Neuronal stem cell (in vitro differentiated cells): ENCODE data around the gene RUNX2.

ENCODE experiments used
- DNase-seq: peaks from one replicate; pipeline ENCODE4 v3.0.0-alpha.2; 2013; ENCODE audit warnings: low spot score
- H2AFZ ChIP-seq: one replicate; pipeline ENCODE4 v1.6.1; 2013; ENCODE audit warnings: mild to moderate bottlenecking, low read length, inconsistent platforms
- H2AK5ac ChIP-seq: 2 replicates; pipeline ENCODE4 v1.6.1; 2013; ENCODE audit warnings: low read depth, mild to moderate bottlenecking, inconsistent platforms, low read length, moderate library complexity, mixed read lengths
- H2BK120ac ChIP-seq: 2 replicates; pipeline ENCODE4 v1.6.1; 2013; ENCODE audit warnings: low read depth, mild to moderate bottlenecking, inconsistent platforms, low read length, moderate library complexity, mixed read lengths
- H2BK12ac ChIP-seq: one replicate; pipeline ENCODE4 v1.6.1; 2013; ENCODE audit warnings: low read length, inconsistent platforms
- H2BK15ac ChIP-seq: 2 replicates; pipeline ENCODE4 v1.6.1; 2013; ENCODE audit warnings: mild to moderate bottlenecking, low read length, inconsistent platforms, mixed read lengths
- H2BK5ac ChIP-seq: one replicate; pipeline ENCODE4 v1.6.1; 2013; ENCODE audit warnings: inconsistent platforms, mild to moderate bottlenecking, low read length, moderate library complexity
- H3K14ac ChIP-seq: one replicate; pipeline ENCODE4 v1.6.1; 2013; ENCODE audit warnings: low read length, inconsistent platforms
- H3K18ac ChIP-seq: 2 replicates; pipeline ENCODE4 v1.6.1; 2013; ENCODE audit warnings: low read length, inconsistent platforms
- H3K23ac ChIP-seq: 2 replicates; pipeline ENCODE4 v1.6.1; 2013; ENCODE audit warnings: low read depth, mild to moderate bottlenecking, mixed read lengths, low read length, inconsistent platforms; ENCODE audit not compliant: poor library complexity
- H3K27ac ChIP-seq: replicated peaks from 3 replicates; pipeline ENCODE4 v1.5.1; 2013; ENCODE audit warnings: low read length, inconsistent platforms
- H3K27me3 ChIP-seq, 3 experiments: 2 replicates each; pipeline ENCODE4 v1.6.1; 2013; ENCODE audit warnings: low read length in 3 of 3, mild to moderate bottlenecking in 2 of 3, inconsistent platforms in 1 of 3, low read depth in 1 of 3, mixed read lengths in 1 of 3, moderate library complexity in 1 of 3; ENCODE audit not compliant: control insufficient read depth in 3 of 3, insufficient read depth in 3 of 3
- H3K36me3 ChIP-seq, 2 donors: replicated peaks in 1 of 2; 2 replicates each; pipeline ENCODE4 v1.6.1; 2013; ENCODE audit warnings: low read length in 2 of 2; ENCODE audit not compliant: control insufficient read depth in 2 of 2, insufficient read depth in 2 of 2
- H3K4ac ChIP-seq: 2 replicates; pipeline ENCODE4 v1.6.1; 2013; ENCODE audit warnings: inconsistent platforms, mild to moderate bottlenecking, low read length, moderate library complexity
- H3K4me1 ChIP-seq, 2 donors: 1 replicate in 1 of 2; 2 replicates in 1 of 2; pipeline ENCODE4 v1.6.1; 2013; ENCODE audit warnings: low read length in 2 of 2, low read depth in 1 of 2; ENCODE audit not compliant: control insufficient read depth in 2 of 2, insufficient read depth in 1 of 2
- H3K4me2 ChIP-seq: one replicate; pipeline ENCODE4 v1.6.1; 2013; ENCODE audit warnings: mild to moderate bottlenecking, low read length, inconsistent platforms; ENCODE audit not compliant: insufficient read depth, poor library complexity, severe bottlenecking
- H3K4me3 ChIP-seq, 2 donors: 2 replicates each; pipeline ENCODE4 v1.5.1; 2013; ENCODE audit warnings: low read length in 2 of 2, mild to moderate bottlenecking in 2 of 2, inconsistent platforms in 1 of 2, moderate library complexity in 1 of 2
- H3K79me1 ChIP-seq: one replicate; pipeline ENCODE4 v1.6.1; 2013; ENCODE audit warnings: low read depth, mild to moderate bottlenecking, inconsistent platforms, low read length, moderate library complexity
- H3K9ac ChIP-seq: one replicate; pipeline ENCODE4 v1.6.1; 2013; ENCODE audit warnings: mild to moderate bottlenecking, low read depth, low read length, inconsistent platforms; ENCODE audit not compliant: poor library complexity
- H3K9me3 ChIP-seq, 2 donors: replicated peaks in 1 of 2; 2 replicates each; pipeline versions ENCODE3 to v1.6.1; 2013; ENCODE audit warnings: low read length in 2 of 2, mild to moderate bottlenecking in 2 of 2, inconsistent platforms in 1 of 2, low read depth in 1 of 2, mixed read lengths in 1 of 2, moderate library complexity in 1 of 2; ENCODE audit not compliant: control insufficient read depth in 2 of 2, insufficient read depth in 1 of 2
- H4K8ac ChIP-seq: one replicate; pipeline ENCODE4 v1.6.1; 2013; ENCODE audit warnings: low read depth, mild to moderate bottlenecking, inconsistent platforms, low read length, moderate library complexity
- H4K91ac ChIP-seq: one replicate; pipeline ENCODE4 v1.6.1; 2013; ENCODE audit warnings: low read length, low read depth, mild to moderate bottlenecking, inconsistent platforms; ENCODE audit not compliant: poor library complexity
- WGBS, 2 donors: extraction: QIAGEN DNeasy Blood & Tissue Kit; methylation state at CpG; one replicate each; pipeline ENCODE4 v1.1.7; 2013; ENCODE audit warnings: missing lambda C conversion rate in 2 of 2, mixed read lengths in 1 of 2; ENCODE audit not compliant: insufficient read length in 2 of 2, insufficient replicate concordance in 1 of 2; ENCODE audit errors: extremely low coverage in 2 of 2; 5-methylcytosine and 5-hydroxymethylcytosine counted together

RUNX2 gene

DNA sequence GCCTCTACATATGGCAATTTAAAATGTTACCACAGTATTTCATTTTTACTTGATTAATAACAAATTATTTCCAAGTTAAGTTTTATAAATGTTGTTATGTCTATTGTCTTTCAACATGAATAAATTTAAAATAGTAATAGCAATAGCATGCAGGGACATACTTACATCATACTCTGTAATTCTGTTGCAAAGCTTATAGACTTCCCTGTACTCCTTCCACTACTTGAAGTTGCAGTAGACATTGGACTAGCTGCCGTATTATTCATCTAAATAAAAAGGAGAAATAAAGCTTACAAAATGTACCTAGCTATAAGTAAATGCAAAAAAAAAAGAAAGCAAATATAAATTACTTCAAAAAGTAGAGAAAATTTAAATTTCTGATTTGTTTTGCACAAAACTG, 36.9 kb downstream of the RUNX2 start:
- Histone ChIP-seq H3K14ac (no peak overlapping the region), H2AK5ac (no peak overlapping the region), H4K8ac (no peak overlapping the region), H3K36me3 (peaks cover 0 to 93% of the 10 kb centered on the region in 2 donors), H2BK120ac (no peak overlapping the region), H3K27ac (no peak overlapping the region), H3K4me3 (no peak overlapping the region), H2BK5ac (no peak overlapping the region), H3K18ac (no peak overlapping the region), H3K79me1 (no peaks in the 10 kb centered on the region), H3K4ac (no peak overlapping the region), H4K91ac (no peak overlapping the region), H3K23ac (no peak overlapping the region), H2BK15ac (no peak overlapping the region), H2AFZ (no peak overlapping the region), H3K4me1 (no peaks in the 10 kb centered on the region), H3K27me3 (no peaks in the 10 kb centered on the region), H3K4me2 (no peak overlapping the region), H3K9ac (no peak overlapping the region), H3K9me3 (peaks cover 0 to 6% of the 10 kb centered on the region in 2 donors), H2BK12ac (no peak overlapping the region)
- no CpG with 5 or more reads among the region's 1 CpG for WGBS, 2 donors
- no peak for DNase-seq

DNA sequence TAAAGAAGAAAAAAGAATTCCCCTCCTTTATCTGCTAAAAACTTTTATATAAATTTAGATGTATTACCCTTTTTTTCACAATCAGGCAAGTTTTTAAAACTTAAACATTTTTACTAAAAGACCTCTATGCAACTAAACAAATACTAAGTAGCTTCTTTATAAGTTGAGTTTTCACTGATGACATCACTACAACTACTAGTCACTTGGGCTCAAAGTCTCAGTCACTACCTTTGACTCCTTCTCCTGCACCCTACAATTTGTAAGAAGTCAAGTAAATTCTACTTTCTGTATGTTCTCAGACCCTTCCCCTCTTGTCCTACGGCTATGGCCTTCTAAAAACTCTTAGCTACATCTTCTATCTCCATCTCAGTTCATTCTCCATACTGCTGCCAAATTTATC, 38.4 kb downstream of the RUNX2 start:
- H4K8ac ChIP-seq, result no peak overlapping the region
- WGBS, 2 donors, result no CpG with 5 or more reads among the region's 1 CpG

DNA sequence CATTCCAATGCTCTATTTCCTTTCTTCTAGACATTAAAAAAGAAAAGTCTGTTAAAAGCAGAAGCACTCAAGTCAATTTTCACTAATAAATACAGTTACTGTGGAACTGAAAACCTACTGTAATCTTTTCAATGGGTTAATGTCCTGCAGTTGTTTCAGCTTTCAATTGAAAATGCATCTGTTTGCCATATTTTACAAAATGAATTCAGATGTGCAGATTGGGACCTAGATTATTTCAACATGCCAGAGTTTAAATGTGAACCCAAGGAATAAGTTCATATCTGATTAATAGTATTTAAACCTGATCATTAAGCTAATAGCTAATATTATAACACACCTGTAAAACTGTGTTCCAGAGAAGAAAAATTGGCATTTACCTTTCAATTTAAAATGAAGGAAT, 39.9 kb downstream of the RUNX2 start:
- H2BK5ac ChIP-seq, result no peak overlapping the region
- H2AK5ac ChIP-seq, result no peak overlapping the region
- peaks cover 0 to 86% of the 10 kb centered on the region in 2 donors for H3K36me3 ChIP-seq
- no peak overlapping the region for H2AFZ ChIP-seq
- H3K18ac ChIP-seq, result no peak overlapping the region
- DNase-seq, result no peak
- H4K91ac ChIP-seq, result no peak overlapping the region
- no peak overlapping the region for H2BK120ac ChIP-seq
- H3K4me3 ChIP-seq, result no peak overlapping the region
- H3K9ac ChIP-seq, result no peak overlapping the region
- H2BK12ac ChIP-seq, result no peak overlapping the region
- H3K27me3 ChIP-seq, result no peaks in the 10 kb centered on the region
- H2BK15ac ChIP-seq, result no peak overlapping the region
- no peak overlapping the region for H3K4me2 ChIP-seq
- H3K14ac ChIP-seq, result no peak overlapping the region
- no peaks in the 10 kb centered on the region for H3K79me1 ChIP-seq
- H3K9me3 ChIP-seq, result peaks cover 0 to 6% of the 10 kb centered on the region in 2 donors
- no peak overlapping the region for H3K27ac ChIP-seq
- H3K23ac ChIP-seq, result no peak overlapping the region
- no peaks in the 10 kb centered on the region for H3K4me1 ChIP-seq
- no peak overlapping the region for H3K4ac ChIP-seq
- H4K8ac ChIP-seq, result no peak overlapping the region

More for the DNA sequence above, 38.4 kb downstream of the RUNX2 start:
- Histone ChIP-seq H2BK120ac (no peak overlapping the region), H2BK5ac (no peak overlapping the region), H2AFZ (no peak overlapping the region), H3K14ac (no peak overlapping the region), H4K91ac (no peak overlapping the region), H3K18ac (no peak overlapping the region), H3K27ac (no peak overlapping the region), H3K9me3 (peaks cover 0 to 6% of the 10 kb centered on the region in 2 donors), H3K4ac (no peak overlapping the region), H2AK5ac (no peak overlapping the region), H2BK15ac (no peak overlapping the region), H3K27me3 (no peaks in the 10 kb centered on the region), H3K4me1 (no peaks in the 10 kb centered on the region), H3K23ac (no peak overlapping the region), H2BK12ac (no peak overlapping the region), H3K36me3 (peaks cover 0 to 86% of the 10 kb centered on the region in 2 donors), H3K9ac (no peak overlapping the region), H3K4me3 (no peak overlapping the region), H3K4me2 (no peak overlapping the region), H3K79me1 (no peaks in the 10 kb centered on the region)
- DNase-seq, result no peak

DNA sequence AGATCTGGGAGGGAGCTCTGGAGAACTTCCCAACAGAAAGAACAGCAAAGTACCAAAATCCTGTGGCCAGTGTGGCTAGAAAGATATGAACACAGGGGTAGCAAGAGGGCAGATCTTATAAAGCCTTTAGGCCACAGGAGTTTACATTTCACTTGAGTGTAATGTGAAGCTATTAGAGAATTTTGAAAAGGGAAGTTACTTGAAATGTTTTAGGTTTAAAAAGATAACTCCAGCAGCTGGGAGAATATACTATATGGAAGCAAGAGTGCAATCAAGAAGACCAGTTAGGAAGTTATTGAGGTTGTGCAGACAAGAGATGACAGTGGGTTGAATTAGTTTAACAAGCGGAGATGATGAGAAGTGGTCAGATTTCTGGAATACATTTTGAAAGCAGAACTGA, 41.7 kb downstream of the RUNX2 start:
- Histone ChIP-seq H2BK12ac (no peak overlapping the region), H2BK15ac (no peak overlapping the region), H3K18ac (no peak overlapping the region), H2AK5ac (no peak overlapping the region), H3K9me3 (peaks cover 0 to 6% of the 10 kb centered on the region in 2 donors), H4K91ac (no peak overlapping the region), H3K4me3 (no peak overlapping the region), H4K8ac (no peak overlapping the region), H3K4me1 (no peaks in the 10 kb centered on the region), H2BK5ac (no peak overlapping the region), H2AFZ (no peak overlapping the region), H3K4me2 (no peak overlapping the region), H3K27me3 (no peaks in the 10 kb centered on the region), H3K27ac (no peak overlapping the region), H3K36me3 (peaks cover 0 to 78% of the 10 kb centered on the region in 2 donors), H3K79me1 (no peaks in the 10 kb centered on the region), H3K14ac (no peak overlapping the region), H3K4ac (no peak overlapping the region), H2BK120ac (no peak overlapping the region), H3K9ac (no peak overlapping the region), H3K23ac (no peak overlapping the region)
- DNase-seq, result no peak
- WGBS, 2 donors, result no CpG with 5 or more reads among the region's 1 CpG
